Measurements from ENCODE around the gene JCAD. TPM values are rescaled to one million over a fixed set of nuclear protein-coding genes. Genes with fewer than 3 reads are reported as not detected.
"Not testable (repeated sequence)": the region's sequence is repeated elsewhere in the genome, so short reads cannot be mapped to it uniquely, and the experiment has no call there.

The JCAD gene
- total RNA-seq, 2 donors from 2014 or later: 94.8 to 113 TPM

DNA sequence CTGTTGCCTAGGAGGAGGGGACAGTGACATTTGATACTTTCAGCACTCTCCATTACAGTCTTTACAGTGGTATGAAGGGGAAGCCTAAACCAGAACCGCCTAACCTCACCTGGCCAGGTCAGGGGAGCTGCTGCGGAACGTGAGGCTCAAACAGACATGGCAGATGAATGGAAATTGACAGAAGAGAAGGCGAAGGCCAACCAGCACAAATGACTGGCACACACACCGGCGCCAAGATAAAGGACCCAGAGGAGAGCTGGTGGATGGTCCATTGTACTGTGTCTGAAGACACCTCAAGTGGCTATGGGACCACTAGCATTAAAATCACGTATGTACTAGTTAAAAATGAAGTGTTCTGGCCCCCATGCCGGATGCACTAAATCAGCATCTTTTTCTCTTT is 53.0 kb downstream of the JCAD start:
- no peak for DNase-seq (ENCODE audit: low spot score)
- intact Hi-C loops (cut with DNase I): loop anchor here in 1 of 2 donors (10.0 kb wide), 1 partner anchor 178 kb away; no protein-coding TSS in a partner anchor

DNA sequence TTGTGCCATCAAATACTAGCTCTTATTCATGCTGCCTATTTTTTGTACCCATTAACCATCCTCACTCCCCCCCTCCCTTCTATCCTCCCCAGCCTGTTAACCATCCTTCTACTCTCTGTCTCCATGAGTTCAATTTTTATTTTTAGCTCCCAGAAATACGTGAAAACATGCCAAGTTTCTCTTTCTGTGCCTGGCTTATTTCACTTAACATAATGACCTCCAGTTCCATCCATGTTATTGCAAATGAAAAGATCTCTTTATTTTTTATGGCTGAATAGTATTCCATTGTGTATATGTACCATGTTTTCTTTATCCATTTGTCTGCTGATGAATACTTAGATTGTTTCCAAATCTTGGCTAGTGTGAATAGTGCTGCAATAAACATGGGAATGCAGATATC is 54.3 kb downstream of the JCAD start:
- not testable (repeated sequence) for DNase-seq (ENCODE audit: low spot score)
- intact Hi-C loops (cut with DNase I): loop anchor here in 1 of 2 donors (10.0 kb wide), 1 partner anchor 180 kb away; no protein-coding TSS in a partner anchor

DNA sequence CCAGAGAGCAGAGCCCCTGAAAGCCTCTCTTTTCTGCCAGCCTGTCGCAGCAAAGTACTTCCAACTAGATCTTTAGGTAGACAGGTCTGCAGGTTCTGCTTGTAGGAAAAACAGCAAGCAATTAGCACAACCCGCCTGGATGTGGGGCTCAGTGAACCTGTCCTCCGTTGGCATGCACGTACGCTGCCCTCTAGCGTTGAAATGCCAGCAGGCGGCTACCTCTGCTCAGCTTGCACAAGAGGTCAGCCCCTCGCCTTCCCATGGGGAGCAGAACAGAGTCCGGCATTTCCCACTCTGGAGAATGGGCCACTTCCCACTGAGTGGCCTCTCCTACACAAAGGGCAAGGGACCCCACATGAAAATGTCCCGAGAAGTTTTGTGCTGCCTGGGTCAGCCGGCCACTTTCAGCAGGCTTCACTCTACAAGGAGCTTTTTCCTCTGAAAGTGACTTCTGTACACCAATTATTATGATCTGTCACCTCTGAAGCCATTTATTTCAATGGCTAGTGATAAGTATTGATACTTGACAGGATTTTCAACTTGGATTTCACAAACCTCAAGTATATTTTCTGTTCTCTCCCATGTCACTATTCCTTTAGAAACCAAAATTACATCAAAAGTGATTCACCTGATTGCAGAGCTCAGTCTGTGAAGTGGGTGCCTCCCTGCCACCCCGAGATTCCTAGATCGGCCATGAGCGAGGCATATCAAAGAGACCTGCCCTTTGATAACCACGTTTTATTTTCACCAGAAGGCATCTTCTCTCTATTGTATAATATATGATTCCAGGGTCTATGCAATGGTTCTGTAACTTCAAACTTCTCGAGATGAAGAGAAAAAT is 56.7 kb downstream of the JCAD start:
- DNase-seq (ENCODE audit: low spot score): peak; percentile 90
- intact Hi-C loops (cut with DNase I): loop anchor here in 1 of 2 donors (10.0 kb wide), 1 partner anchor 182 kb away; no protein-coding TSS in a partner anchor

DNA sequence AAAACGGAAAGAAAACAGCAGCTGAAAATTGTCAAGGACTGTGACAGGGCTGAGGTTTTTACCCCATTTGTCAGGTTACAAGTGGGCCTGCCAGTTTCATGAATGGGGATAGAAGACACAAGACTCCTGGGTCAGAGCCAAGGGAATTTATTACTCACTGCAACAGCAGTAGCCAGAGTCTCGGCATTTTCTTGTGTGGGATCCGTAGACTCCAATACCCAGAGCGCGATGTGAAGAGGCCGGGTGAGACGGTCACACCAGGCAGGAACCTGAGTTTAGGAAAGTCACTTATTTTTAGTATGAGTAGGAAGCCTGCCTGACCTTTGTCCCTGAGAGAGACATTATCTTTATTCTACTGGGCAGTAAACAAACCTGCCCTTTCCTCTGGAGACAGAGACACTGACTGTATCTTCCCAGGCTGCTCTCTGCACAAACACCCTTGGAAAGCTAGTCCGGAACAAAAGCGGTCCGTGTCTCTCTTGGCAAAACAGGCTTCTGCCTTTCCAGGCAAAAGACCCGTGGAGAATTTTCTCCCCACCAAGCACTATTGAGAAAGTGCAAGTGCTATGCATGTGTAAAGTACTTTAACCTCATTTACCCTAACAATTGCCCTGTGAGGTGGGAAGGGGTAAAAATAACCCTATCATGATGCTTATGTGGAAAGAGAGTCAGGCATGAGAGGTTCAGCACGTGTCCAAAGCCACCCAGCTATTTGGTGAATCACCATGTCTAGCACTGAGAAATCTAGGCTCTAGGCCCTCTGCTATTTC is 58.4 kb downstream of the JCAD start:
- peak; percentile 81 for DNase-seq (ENCODE audit: low spot score)
- intact Hi-C loops (cut with DNase I): loop anchor here (2.0 to 10.0 kb wide), 2 partner anchors 184 to 238 kb away; no protein-coding TSS in a partner anchor

DNA sequence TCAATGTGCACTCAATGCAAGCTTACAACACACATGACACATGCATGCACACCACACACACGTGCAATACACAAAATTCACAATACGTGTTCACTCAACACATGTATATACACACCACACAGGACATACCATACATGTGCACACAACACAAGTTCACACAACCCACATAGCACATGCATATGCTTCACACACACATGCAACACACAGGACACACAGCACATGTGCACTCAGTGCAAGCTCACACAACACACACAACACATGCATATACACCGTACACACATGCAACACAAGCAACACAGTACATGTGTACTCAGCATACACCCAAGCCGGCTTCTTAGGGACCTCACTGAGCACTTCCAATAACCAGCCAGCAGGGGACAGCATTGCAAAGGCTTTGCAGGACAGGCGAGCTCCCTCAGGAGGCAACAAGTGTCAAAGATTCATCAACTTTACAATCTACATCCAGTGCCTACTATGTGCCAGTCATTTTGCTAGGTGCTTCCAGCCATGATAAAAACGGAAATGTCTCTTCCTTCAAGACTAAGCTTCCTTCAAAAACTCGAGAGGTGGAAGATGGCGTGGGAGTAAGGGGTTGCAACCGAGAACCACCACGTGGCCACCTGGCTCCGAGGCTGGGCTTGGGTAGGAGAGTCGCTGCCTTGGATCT is 61.1 kb downstream of the JCAD start:
- DNase-seq (ENCODE audit: low spot score): peak; percentile 88
- intact Hi-C loops (cut with DNase I): loop anchor here in 1 of 2 donors (2.0 kb wide), 1 partner anchor 243 kb away; no protein-coding TSS in a partner anchor

DNA sequence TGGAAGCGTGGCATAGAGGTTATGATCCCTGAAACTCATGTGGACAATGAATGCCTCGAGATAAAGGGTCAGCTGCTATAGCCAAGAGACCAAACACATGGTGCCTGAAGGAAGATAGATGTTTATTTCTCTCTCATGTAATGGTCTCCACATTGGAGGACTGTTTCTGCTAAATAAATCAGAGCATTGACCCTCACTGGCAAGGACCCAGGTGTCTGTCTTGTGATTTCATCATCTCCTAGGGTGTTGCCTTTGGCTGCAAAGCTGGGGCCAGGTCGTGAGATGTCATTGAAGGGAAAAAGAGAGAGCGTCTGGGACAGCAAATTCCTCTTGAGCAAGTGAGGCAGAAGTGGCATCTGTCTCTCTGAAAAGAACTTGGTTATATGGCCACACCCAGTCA is 64.6 kb downstream of the JCAD start:
- no peak for DNase-seq (ENCODE audit: low spot score)
- intact Hi-C loops (cut with DNase I): no loop called here

DNA sequence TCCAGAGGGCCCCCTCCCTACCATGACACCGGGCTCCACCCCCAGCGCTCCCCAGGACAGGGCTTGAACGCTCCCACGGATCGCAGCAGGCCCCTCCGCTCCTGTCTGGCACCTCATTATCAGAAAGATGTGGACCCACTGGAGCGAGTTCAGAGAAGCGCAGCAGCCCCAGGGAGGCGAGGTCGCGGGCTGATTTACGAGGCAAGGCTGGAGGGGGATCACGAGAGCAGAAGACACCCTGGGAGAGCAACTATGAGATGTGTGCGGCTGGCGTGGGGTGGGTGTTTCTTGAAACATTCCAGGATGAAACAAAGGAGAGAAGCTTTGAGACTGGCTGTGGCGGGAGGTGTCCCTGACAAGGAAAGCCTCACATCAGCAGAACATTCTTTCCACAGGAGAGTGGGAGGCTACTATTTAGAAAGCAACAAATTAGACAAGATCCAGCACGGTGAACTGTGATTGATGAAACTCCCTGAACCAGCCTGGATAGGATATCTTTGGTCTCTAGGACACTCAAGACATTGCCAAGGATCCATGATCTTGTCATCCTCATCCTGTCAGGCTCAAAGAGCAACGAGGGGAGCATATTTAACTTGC is 66.0 kb downstream of the JCAD start:
- intact Hi-C loops (cut with DNase I): no loop called here
- DNase-seq (ENCODE audit: low spot score): no peak

DNA sequence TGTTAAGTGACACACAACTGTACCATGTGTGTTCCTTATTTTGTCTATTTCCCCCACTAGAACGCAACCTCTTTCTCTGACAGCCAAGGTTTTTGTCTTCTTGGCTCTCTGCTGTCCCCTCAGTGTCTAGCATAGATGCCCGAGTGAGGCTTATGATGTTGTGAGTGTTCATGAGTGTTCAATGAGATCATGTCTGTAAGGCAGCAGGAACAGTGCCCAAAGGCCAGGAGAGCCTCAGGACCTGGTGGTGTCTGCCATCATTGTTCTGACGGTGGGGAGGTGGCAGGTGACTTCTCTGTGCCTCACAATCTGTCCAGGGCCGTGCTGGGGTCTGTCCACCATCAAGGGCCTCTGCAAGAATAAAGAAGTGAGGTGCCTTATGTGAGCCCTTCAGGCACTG is 66.5 kb downstream of the JCAD start:
- DNase-seq (ENCODE audit: low spot score): no peak
- intact Hi-C loops (cut with DNase I): no loop called here

DNA sequence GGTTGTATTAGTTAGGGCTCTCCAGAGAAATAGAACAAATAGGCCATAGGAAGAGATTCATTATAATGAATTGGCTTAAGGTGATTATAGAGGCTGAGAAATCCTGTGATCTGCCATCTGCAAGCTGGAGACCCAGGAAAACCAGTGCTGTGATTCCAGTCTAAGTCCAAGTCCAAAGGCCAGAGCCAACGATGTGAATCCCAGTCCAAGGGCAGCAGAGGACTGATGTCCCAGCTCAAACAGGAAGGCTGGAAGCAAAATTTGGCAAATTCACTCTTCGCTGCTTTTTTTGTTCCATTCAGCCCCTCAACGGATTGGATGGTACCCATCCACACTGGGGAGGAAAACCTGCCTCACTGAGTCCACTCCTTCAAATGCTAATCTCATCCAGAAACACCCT is 68.0 kb downstream of the JCAD start:
- no peak for DNase-seq (ENCODE audit: low spot score)
- intact Hi-C loops (cut with DNase I): no loop called here

DNA sequence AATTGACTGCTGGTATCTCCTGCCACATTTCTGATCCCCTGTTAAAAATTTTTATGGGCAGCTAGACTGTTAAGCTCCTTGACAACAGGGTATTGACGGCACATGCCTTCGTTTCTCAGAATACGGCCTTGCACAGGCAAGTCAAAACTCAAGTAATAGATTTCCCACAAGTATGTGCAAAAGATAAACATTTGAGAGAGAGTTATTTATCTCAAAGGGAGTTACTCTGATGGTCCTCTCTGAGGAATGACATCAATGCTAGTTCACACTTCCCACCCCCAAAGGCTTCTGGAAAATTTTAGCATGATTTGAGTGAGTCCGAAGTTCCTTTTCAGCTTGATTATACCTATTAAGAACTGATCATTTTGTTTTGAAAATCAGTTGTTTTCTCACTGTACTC is 71.9 kb downstream of the JCAD start:
- no peak for DNase-seq (ENCODE audit: low spot score)
- intact Hi-C loops (cut with DNase I): no loop called here

DNA sequence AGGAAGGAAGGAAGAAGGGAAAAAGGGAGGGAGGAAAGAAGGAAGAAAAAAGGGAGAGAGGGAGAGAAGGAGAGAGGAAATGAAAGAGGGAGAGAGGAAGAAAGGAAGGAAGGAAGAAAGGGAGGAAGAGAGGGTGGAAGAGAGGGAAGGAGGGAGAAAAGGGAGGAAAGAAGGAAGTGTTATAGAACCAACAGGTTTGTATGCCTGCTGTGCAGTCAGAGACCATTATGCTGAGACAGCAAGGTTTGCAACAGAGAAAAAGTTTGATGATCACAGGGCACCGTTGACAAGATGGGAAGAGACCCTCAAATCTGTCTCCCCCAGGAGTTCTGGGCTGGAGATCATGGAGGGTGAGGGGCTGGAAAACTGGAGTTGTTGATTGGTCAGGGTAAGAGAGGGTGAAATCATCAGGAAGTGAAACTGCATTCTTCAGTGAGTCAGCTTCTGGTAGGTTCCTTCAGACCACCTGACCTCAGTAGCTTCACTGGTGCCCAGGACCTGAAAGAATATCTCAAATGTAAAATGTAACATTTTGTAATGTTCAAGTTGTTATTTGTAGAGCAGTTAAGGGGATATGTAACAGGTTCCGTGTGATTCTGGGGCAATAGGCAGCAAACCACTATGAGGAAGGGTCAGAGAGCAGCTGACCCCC is 76.3 kb downstream of the JCAD start:
- intact Hi-C loops (cut with DNase I): no loop called here
- DNase-seq (ENCODE audit: low spot score): no peak

DNA sequence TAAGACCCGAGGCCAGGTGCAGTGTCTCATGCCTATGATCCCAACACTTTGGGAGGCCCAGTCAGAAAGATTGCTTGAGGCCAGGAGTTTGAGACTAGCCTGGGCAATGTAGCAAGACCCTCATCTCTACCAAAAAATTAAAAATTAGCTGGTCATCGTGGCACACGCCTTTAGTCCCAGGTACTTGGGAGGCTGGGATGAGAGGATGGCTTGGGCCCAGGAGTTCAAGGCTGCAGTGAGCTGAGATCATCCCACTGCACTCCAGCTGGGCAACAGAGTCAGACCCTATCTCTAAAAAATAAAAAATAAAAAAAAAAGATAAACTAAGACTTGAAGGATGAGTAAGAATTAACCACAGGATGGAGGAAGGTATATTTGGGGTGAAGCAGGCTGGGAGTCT is 77.9 kb downstream of the JCAD start:
- no peak for DNase-seq (ENCODE audit: low spot score)
- intact Hi-C loops (cut with DNase I): no loop called here

DNA sequence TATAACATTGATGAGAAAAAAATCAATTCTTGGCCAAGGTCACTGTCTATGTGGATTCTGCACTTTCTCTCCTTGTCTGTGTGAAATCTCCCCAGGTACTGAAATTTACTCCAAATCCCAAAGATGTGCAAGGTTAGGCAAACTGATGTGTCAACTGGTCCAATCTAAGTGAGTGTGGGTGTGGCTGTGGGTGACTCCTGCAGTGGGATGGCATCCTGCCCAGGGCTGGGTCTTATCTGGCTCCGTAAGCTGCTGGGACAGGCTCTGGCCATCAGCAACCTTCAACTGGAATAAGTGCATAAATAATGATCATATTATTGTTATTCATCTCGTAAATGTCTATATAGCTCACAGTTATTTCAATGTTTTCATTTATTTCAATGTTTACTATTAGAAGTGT is 79.3 kb downstream of the JCAD start:
- intact Hi-C loops (cut with DNase I): loop anchor here in 1 of 2 donors (1.0 kb wide), 1 partner anchor 9 kb away; no protein-coding TSS in a partner anchor
- no peak for DNase-seq (ENCODE audit: low spot score)

DNA sequence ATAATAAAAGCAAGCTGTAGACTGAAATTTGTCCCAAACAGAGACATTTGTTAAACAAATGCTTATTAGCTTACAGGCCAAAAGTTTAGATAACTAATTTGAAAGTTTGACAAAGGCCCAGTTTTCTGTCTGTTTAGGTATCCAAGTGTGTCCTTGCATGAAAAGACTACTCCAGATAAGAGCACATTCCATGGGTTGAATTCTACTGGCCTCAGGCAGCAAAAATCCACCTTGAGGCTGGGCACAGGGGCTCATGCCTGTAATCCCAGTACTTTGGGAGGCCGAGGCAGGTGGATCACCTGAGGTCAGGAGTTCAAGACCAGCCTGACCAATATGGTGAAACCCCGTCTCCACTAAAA is 80.0 kb downstream of the JCAD start:
- DNase-seq (ENCODE audit: low spot score); intact Hi-C loops (cut with DNase I): not testable (repeated sequence)

DNA sequence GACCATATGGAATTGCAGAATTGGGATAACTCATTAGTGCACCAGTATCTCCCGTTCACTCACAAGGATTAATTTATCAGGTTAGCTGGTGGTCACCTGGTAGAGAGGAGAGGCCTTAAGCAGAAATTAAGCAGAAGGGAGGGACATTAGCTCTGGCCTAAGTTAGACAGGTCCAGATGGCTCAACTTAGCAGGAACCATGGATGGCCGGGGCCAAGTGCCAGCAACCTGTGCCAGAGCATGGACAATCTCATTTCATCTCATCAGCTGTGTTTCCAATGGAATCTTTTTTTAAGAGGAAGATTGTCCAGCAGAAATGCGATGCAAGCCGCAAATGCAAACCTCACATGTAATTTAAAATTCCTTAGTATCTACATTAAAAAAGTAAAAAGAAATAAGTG is 82.2 kb downstream of the JCAD start:
- intact Hi-C loops (cut with DNase I): no loop called here
- no peak for DNase-seq (ENCODE audit: low spot score)

DNA sequence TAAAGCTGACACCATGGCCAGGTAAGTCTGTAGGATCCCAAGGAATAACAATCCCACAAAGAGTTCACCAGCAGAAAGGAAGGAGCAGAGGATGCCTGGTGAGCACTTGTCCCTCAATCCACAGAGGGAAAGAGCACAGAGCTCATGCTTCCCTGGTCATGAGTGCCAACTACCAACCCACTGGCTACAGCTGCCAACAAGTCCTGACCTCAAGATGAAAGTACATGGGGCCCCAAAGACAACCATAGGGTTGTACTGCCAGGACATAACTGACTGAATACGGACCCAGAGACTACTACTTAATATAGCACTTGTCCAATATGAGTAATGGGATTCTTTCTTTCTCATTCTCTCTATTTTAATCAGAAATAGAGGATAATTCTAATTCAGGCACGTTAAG is 83.3 kb downstream of the JCAD start:
- intact Hi-C loops (cut with DNase I): no loop called here

DNA sequence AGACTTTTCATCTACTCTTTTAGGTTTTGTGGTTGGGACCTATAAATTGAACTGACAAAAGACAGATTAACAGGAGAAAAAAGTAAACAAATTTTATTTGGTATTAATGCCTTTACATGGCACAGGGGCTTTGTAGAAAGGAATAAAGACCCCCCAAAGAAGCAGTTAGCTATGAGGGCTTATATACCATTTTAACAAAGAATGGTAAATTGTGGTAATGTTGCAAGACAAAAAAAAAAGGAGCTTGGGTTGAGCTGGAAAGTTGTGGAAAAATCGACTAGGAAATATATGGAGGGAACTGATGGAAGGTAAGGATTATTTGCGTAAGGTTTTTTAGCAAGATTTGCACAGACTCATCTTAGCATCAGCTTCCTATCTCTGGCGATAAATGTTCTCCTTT is 84.6 kb downstream of the JCAD start:
- intact Hi-C loops (cut with DNase I): no loop called here
- DNase-seq (ENCODE audit: low spot score): no peak

More for the DNA sequence above, 83.3 kb downstream of the JCAD start:
- no peak for DNase-seq (ENCODE audit: low spot score)

DNA sequence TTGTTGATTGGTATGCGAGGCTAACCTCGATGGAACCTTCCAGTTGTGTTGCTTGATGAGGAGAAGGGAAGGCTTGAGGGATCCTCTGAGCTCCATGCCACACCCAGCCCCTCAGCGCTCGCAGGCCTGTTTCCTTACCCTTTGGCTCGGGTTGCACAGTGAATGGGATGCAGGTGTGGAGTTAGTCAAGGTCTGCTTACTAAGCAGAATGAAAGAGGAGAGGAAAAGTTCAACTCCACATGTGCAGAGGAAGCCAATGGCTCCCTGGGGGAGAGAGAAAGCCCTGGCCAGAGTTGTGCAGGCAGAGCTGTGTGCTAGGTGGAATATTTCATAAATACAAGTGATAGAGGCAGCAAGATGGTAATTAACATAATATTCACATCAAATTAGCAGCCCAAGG is 85.5 kb downstream of the JCAD start:
- no peak for DNase-seq (ENCODE audit: low spot score)
- intact Hi-C loops (cut with DNase I): no loop called here

DNA sequence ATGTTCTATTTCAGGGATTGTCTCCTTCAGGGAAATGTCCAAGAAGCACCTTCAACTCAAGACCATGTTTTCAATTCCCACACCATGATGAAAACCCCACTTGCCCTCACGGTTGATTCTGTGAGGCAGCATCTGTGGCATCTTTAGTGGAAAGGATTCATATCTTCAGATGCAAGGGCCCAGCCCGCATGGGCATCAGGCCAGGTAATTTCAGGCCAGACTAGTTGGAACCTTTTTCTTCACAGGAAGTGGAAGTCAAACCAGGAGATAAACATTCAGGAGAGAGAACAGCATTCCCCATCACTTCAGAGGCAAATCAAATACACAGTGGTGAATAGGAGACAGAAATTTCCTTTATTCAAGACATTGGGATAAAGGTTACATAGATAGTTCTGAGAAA is 88.8 kb downstream of the JCAD start:
- no peak for DNase-seq (ENCODE audit: low spot score)
- intact Hi-C loops (cut with DNase I): no loop called here

All from posterior vena cava (tissue), 2 donors.